Left lung (tissue), 10 donors: ENCODE data around the gene TANC1. TPM values are rescaled to one million over a fixed set of nuclear protein-coding genes. Genes with fewer than 3 reads are reported as not detected.

Experiments used
- ATAC-seq: fragments of 200-7000 bp; cut with Tn5 transposase; one replicate; pipeline ENCODE4 v1.9.1; 2020; ENCODE audit warnings: moderate library complexity
- DNase-seq, 4 donors: peaks; one replicate each; pipeline ENCODE4 v3.0.0-alpha.2; 2013 to 2020
- H3K27ac ChIP-seq, 2 donors: fragments of 200-600 bp; sonication (generic) in 1 of 2; one replicate each; pipeline versions ENCODE4 v1.5.0 to v1.8.0; 2020 to 2021
- H3K27me3 ChIP-seq, 2 donors: fragments of 200-600 bp; sonication (generic) in 1 of 2; one replicate each; pipeline versions ENCODE4 v1.5.0 to v1.8.0; 2020 to 2021
- H3K36me3 ChIP-seq, 2 donors: fragments of 200-600 bp; sonication (generic) in 1 of 2; one replicate each; pipeline versions ENCODE4 v1.5.0 to v1.8.0; 2020 to 2021
- H3K4me1 ChIP-seq, 2 donors: fragments of 200-600 bp; one replicate each; pipeline ENCODE4 v1.8.0; 2021
- H3K4me3 ChIP-seq, 2 donors: fragments of 200-600 bp; sonication (generic) in 1 of 2; one replicate each; pipeline versions ENCODE4 v1.5.0 to v1.8.0; 2020 to 2021; ENCODE audit warnings: mild to moderate bottlenecking in 1 of 2
- H3K9me3 ChIP-seq, 2 donors: fragments of 200-600 bp; sonication (generic) in 1 of 2; one replicate each; pipeline versions ENCODE4 v1.5.0 to v1.8.0; 2020 to 2021
- CTCF ChIP-seq, 2 donors: fragments of 200-600 bp; sonication (generic) in 1 of 2; IDR thresholded peaks; one replicate each; pipeline versions ENCODE4 v1.5.0 to v1.8.0; 2021; ENCODE audit warnings: antibody characterized with exemption in 2 of 2
- intact Hi-C, 2 donors: fragments of 100-400 bp; cut with DNase I; formaldehyde crosslinking; loops; one replicate each; pipeline versions ENCODE4 v1.11.2 to v1.14.2; 2022
- polyA plus RNA-seq, 6 donors: library from polyadenylated mRNA; unstranded; fragments of 120-200 nt; gene quantifications; one replicate each; pipeline ENCODE4 v1.2.1, GENCODE V29; 2013; ENCODE audit not compliant: insufficient read length in 6 of 6
- total RNA-seq, 2 donors: library from RNA; stranded (reverse); fragmentation: NEBNext Ultra II Directional; extraction: Animal tissue kit (Norgen Biotek cat#: 25700); gene quantifications; one replicate each; pipeline ENCODE4 v1.2.1, GENCODE V29; 2021
- donor health status: DM: no; HTN: yes; CAD: no.
- donor health status: DM: no; HTN: no; CAD: no.

Gene TANC1
- total and polyA plus RNA-seq, 8 donors, result 40.1 to 76.6 (median 53.3) TPM

- DNase-seq (no peak), ATAC-seq (no peak)
- intact Hi-C loops, result no loop called here
- TF ChIP-seq CTCF (IDR thresholded peaks at IDR 0.05), result no peak
- H3K4me1 ChIP-seq, result peaks cover 0 to 13% of the 10 kb centered on the region in 2 donors
- peaks cover 0 to 20% of the 10 kb centered on the region in 2 donors for H3K9me3 ChIP-seq
- no peak overlapping the region for H3K4me3 ChIP-seq
- H3K27ac ChIP-seq, result peak overlapping the region in 1 of 2 donors; percentile 7
- H3K27me3 ChIP-seq, result no peaks in the 10 kb centered on the region
- peaks cover 0 to 17% of the 10 kb centered on the region in 2 donors for H3K36me3 ChIP-seq
Observed at GRCh38 chr2:159012142-159012541, 43.7 kb downstream of the TANC1 start.

DNA sequence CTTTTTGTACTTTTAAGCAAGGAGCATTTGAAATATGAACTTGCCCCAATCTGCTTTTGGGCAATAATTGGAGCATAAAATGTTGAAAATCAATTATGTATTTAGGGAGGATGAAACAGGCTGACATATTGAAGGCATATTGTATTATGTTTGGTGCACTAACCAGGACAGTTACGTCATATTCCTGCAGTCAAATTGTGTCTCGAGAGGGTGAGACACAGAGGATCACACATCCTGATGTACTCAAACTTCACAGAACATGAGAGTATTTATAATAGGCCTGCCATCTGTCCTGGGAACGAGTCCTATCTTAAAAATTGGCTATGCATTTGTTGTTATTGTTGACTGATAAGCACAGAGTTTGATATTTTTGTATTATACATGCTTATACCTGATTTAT, 44.7 kb downstream of the TANC1 start:
- intact Hi-C loops, result no loop called here
- DNase-seq, result no peak
- peaks cover 0 to 20% of the 10 kb centered on the region in 2 donors for H3K9me3 ChIP-seq
- no peak overlapping the region for H3K4me3 ChIP-seq
- no peaks in the 10 kb centered on the region for H3K27me3 ChIP-seq
- ATAC-seq, result no peak
- H3K27ac ChIP-seq, result no peak overlapping the region
- peaks cover 0 to 13% of the 10 kb centered on the region in 2 donors for H3K4me1 ChIP-seq
- no peak for TF ChIP-seq CTCF (IDR thresholded peaks at IDR 0.05)
- peaks cover 0 to 17% of the 10 kb centered on the region in 2 donors for H3K36me3 ChIP-seq

GRCh38 chr2:159015174-159015573, 46.7 kb downstream of the TANC1 start:
- no peak overlapping the region for H3K4me3 ChIP-seq
- H3K27me3 ChIP-seq, result no peaks in the 10 kb centered on the region
- no peak for TF ChIP-seq CTCF (IDR thresholded peaks at IDR 0.05)
- peaks cover 0 to 20% of the 10 kb centered on the region in 2 donors for H3K9me3 ChIP-seq
- ATAC-seq, result no peak
- peaks cover 0 to 11% of the 10 kb centered on the region in 2 donors for H3K4me1 ChIP-seq
- peaks cover 0 to 17% of the 10 kb centered on the region in 2 donors for H3K36me3 ChIP-seq
- no peak for DNase-seq
- intact Hi-C loops, result no loop called here
- no peak overlapping the region for H3K27ac ChIP-seq

GRCh38 chr2:159015823-159016222, 47.4 kb downstream of the TANC1 start:
- no peak for TF ChIP-seq CTCF (IDR thresholded peaks at IDR 0.05)
- H3K4me3 ChIP-seq, result no peak overlapping the region
- H3K4me1 ChIP-seq, result peaks cover 0 to 5% of the 10 kb centered on the region in 2 donors
- DNase-seq, result no peak
- H3K9me3 ChIP-seq, result peaks cover 0 to 20% of the 10 kb centered on the region in 2 donors
- intact Hi-C loops, result no loop called here
- H3K27ac ChIP-seq, result no peak overlapping the region
- peaks cover 0 to 17% of the 10 kb centered on the region in 2 donors for H3K36me3 ChIP-seq
- no peak for ATAC-seq
- no peaks in the 10 kb centered on the region for H3K27me3 ChIP-seq

GRCh38 chr2:159017837-159018236, 49.4 kb downstream of the TANC1 start:
- Histone ChIP-seq H3K36me3 (peaks cover 0 to 17% of the 10 kb centered on the region in 2 donors), H3K9me3 (peaks cover 0 to 20% of the 10 kb centered on the region in 2 donors), H3K27ac (no peak overlapping the region), H3K27me3 (no peaks in the 10 kb centered on the region), H3K4me1 (no peaks in the 10 kb centered on the region), H3K4me3 (no peak overlapping the region)
- no peak for TF ChIP-seq CTCF (IDR thresholded peaks at IDR 0.05)
- no peak for DNase-seq
- ATAC-seq, result no peak
- intact Hi-C loops, result no loop called here
